ENCODE measurements around the gene HHEX. TPM values are rescaled to one million over a fixed set of nuclear protein-coding genes. Genes with fewer than 3 reads are reported as not detected.
A peak's percentile ranks its signal among the peaks of the same experiment; 100 is the strongest.
"Not testable (repeated sequence)": the region's sequence is repeated elsewhere in the genome, so short reads cannot be mapped to it uniquely, and the experiment has no call there.

Gene HHEX
- total RNA-seq (2022) (0.19 and 0.54 TPM in 2 replicates), Bru-seq, nascent RNA (percentile 22 among the genes with signal in this experiment), BruChase-seq, experiment 1, labeled RNA remaining after a 6-hour chase (percentile 18 among the genes with signal in this experiment), BruChase-seq, experiment 2, labeled RNA remaining after a 2-hour chase (percentile 32 among the genes with signal in this experiment)
- long read RNA-seq, partial matches to known transcripts: 0 of 2 reads
- long read RNA-seq, other reads (novel, unspliced or antisense): 0 of 2 reads

DNA sequence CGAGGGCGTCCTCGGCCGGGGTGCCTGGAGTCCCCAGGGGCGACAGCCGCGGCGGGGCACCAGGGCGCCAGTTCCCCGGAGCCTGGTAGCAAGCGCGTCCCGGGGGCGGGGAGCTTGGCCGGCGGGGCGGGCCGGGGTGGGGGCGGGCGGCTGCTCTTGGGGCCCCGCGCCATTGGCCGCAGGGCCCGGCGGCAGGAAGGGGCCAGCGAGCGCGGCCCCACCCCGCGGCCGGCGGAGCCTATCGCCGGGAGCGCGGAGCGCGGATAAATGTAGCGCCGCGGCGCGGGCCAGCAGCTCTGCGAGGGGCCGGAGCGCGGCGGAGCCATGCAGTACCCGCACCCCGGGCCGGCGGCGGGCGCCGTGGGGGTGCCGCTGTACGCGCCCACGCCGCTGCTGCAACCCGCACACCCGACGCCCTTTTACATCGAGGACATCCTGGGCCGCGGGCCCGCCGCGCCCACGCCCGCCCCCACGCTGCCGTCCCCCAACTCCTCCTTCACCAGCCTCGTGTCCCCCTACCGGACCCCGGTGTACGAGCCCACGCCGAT lies at the start of gene HHEX:
HHEX (plus strand) TSS at position 293 of the 548 bp plus-strand sequence; CDS start at position 325, 32 bp downstream.
- ChIA-PET POLR2A (no interaction called here), CTCF (no interaction called here)
- intact Hi-C loops (cut with micrococcal nuclease): no loop called here
- Mint-ChIP-seq H3K4me3 (ENCODE audit: unreplicated experiment) (peak within 1 kb of the TSS; percentile 54), H3K27me3 (ENCODE audit: insufficient read depth, unreplicated experiment) (no peaks in the 10 kb centered on the region), H3K4me1 (ENCODE audit: insufficient read depth, unreplicated experiment) (no peaks in the 10 kb centered on the region), H3K9me3 (ENCODE audit: unreplicated experiment) (peaks cover 8% of the 10 kb centered on the region), H3K27ac (ENCODE audit: low read depth, unreplicated experiment) (no peak within 1 kb of the TSS), H3K36me3 (ENCODE audit: insufficient read depth, unreplicated experiment) (peaks cover 5% of the 10 kb centered on the region)
- DNase-seq (ENCODE audit: unreplicated experiment): peak; percentile 22
- BruUV-seq (replicated peaks): no TSS peak
- TF ChIP-seq, protein P1, sequence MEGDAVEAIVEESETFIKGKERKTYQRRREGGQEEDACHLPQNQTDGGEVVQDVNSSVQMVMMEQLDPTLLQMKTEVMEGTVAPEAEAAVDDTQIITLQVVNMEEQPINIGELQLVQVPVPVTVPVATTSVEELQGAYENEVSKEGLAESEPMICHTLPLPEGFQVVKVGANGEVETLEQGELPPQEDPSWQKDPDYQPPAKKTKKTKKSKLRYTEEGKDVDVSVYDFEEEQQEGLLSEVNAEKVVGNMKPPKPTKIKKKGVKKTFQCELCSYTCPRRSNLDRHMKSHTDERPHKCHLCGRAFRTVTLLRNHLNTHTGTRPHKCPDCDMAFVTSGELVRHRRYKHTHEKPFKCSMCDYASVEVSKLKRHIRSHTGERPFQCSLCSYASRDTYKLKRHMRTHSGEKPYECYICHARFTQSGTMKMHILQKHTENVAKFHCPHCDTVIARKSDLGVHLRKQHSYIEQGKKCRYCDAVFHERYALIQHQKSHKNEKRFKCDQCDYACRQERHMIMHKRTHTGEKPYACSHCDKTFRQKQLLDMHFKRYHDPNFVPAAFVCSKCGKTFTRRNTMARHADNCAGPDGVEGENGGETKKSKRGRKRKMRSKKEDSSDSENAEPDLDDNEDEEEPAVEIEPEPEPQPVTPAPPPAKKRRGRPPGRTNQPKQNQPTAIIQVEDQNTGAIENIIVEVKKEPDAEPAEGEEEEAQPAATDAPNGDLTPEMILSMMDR (IDR thresholded peaks at IDR 0.05; ENCODE audit: unreplicated experiment): no peak

DNA sequence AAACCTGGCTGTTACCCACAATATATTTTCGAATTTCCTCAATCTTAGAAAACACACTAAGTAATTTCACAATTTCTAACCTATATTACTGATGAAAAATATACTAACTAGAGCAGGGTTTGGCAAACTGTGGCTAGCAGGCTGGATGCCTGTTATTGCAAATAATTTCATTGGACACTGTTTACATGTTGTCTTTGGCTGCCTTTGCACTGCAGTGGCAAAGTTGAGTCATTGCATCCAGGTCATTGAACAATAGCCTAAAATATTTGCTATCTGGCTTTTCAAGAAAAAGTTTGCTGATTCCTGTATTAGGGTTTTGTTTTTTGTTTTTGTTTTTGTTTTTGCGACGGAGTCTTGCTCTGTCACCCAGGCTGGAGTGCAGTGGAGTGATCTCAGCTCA lies 49.6 kb upstream of the HHEX start:
- ChIA-PET POLR2A (interaction anchor here (0.9 to 2.2 kb wide), 2 partner anchors 48 to 203 kb away, joined by 3 to 7 read pairs; partner anchors contain the start of gene KIF11), CTCF (interaction anchor here (0.6 to 1.3 kb wide), 2 partner anchors 67 to 123 kb away, joined by 3 to 4 read pairs; no protein-coding TSS in a partner anchor)
- BruUV-seq (replicated peaks): no TSS peak

DNA sequence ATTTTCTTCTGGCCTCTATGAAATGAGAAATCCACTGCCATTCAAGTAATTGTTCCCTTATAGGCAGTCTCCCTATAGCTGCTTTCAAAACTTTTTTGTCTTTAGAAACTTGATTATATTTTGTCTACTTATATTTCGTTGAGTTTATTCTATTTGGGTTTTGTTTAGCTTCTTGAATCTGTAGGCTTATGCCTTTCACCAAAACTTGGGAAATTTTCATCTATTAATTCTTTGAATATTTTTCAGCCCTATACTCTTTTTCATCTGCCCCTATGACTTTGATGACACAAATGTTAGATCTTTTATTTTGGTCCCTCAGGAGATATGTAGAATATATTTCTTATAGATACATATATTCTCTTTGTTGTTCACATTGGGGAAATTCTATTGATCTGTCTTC lies 48.3 kb upstream of the HHEX start:
- H3K27ac Mint-ChIP-seq (ENCODE audit: low read depth, unreplicated experiment): no peak overlapping the region
- H3K36me3 Mint-ChIP-seq (ENCODE audit: insufficient read depth, unreplicated experiment): peaks cover 20% of the 10 kb centered on the region
- ChIA-PET CTCF (interaction anchor here (0.6 to 1.2 kb wide), 2 partner anchors 37 to 117 kb away, joined by 3 to 5 read pairs; no protein-coding TSS in a partner anchor), POLR2A (interaction anchor here (0.6 to 1.2 kb wide), 4 partner anchors 11 to 104 kb away, joined by 3 to 5 read pairs (median 4); no protein-coding TSS in a partner anchor)
- intact Hi-C loops (cut with micrococcal nuclease): loop anchor here (10.0 kb wide), 1 partner anchor 233 kb away; no protein-coding TSS in a partner anchor
- no peaks in the 10 kb centered on the region for H3K27me3 Mint-ChIP-seq (ENCODE audit: insufficient read depth, unreplicated experiment)
- no peak for DNase-seq (ENCODE audit: unreplicated experiment)
- H3K9me3 Mint-ChIP-seq (ENCODE audit: unreplicated experiment): no peaks in the 10 kb centered on the region
- BruUV-seq (replicated peaks): no TSS peak
- TF ChIP-seq, protein P1 (IDR thresholded peaks at IDR 0.05; ENCODE audit: unreplicated experiment): no peak
- peaks cover 5% of the 10 kb centered on the region for H3K4me1 Mint-ChIP-seq (ENCODE audit: insufficient read depth, unreplicated experiment)
- no peak overlapping the region for H3K4me3 Mint-ChIP-seq (ENCODE audit: unreplicated experiment)

More for the DNA sequence above, 49.6 kb upstream of the HHEX start:
- peak; percentile 82 for DNase-seq (ENCODE audit: unreplicated experiment)
- no peaks in the 10 kb centered on the region for H3K9me3 Mint-ChIP-seq (ENCODE audit: unreplicated experiment)
- peaks cover 13% of the 10 kb centered on the region for H3K36me3 Mint-ChIP-seq (ENCODE audit: insufficient read depth, unreplicated experiment)
- no peaks in the 10 kb centered on the region for H3K27me3 Mint-ChIP-seq (ENCODE audit: insufficient read depth, unreplicated experiment)
- intact Hi-C loops (cut with micrococcal nuclease): loop anchor here (1.0 to 10.0 kb wide), 2 partner anchors 123 to 235 kb away; no protein-coding TSS in a partner anchor
- TF ChIP-seq, protein P1 (IDR thresholded peaks at IDR 0.05; ENCODE audit: unreplicated experiment): no peak
- H3K4me1 Mint-ChIP-seq (ENCODE audit: insufficient read depth, unreplicated experiment): peaks cover 5% of the 10 kb centered on the region
- no peak overlapping the region for H3K27ac Mint-ChIP-seq (ENCODE audit: low read depth, unreplicated experiment)
- H3K4me3 Mint-ChIP-seq (ENCODE audit: unreplicated experiment): no peak overlapping the region

DNA sequence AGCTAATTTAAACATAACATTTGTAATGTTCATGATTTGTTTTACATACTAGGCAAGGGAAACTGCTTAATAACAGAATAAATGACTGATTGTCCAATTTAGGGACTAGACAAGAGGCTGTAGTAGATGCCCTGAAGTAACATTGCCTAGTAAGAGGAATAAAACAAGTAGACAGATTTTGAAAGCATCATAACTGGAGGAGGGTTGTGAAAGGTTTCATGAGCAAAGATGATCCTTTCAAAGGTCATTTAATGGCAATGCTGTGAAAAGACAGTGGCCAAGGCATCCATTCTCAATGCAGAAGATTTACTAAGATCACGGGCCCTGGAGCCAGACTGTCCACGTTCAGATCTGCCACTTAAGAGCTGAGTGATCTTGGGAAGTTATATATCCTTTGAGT lies 44.8 kb upstream of the HHEX start:
- H3K36me3 Mint-ChIP-seq (ENCODE audit: insufficient read depth, unreplicated experiment): peaks cover 37% of the 10 kb centered on the region
- TF ChIP-seq, protein P1 (IDR thresholded peaks at IDR 0.05; ENCODE audit: unreplicated experiment): no peak
- no peak overlapping the region for H3K4me3 Mint-ChIP-seq (ENCODE audit: unreplicated experiment)
- BruUV-seq (replicated peaks): no TSS peak
- CTCF ChIA-PET: interaction anchor here (0.5 to 1.8 kb wide), 3 partner anchors 39 to 240 kb away, joined by 3 to 8 read pairs (median 3); partner anchors contain the start of gene IDE
- H3K4me1 Mint-ChIP-seq (ENCODE audit: insufficient read depth, unreplicated experiment): peaks cover 5% of the 10 kb centered on the region
- H3K27ac Mint-ChIP-seq (ENCODE audit: low read depth, unreplicated experiment): no peak overlapping the region
- H3K9me3 Mint-ChIP-seq (ENCODE audit: unreplicated experiment): no peaks in the 10 kb centered on the region
- no peak for DNase-seq (ENCODE audit: unreplicated experiment)
- intact Hi-C loops (cut with micrococcal nuclease): loop anchor here (1.0 to 10.0 kb wide), 3 partner anchors 55 to 230 kb away; no protein-coding TSS in a partner anchor
- POLR2A ChIA-PET: interaction anchor here (0.5 to 1.0 kb wide), 3 partner anchors 45 to 114 kb away, joined by 3 read pairs; partner anchors contain the start of gene KIF11
- no peaks in the 10 kb centered on the region for H3K27me3 Mint-ChIP-seq (ENCODE audit: insufficient read depth, unreplicated experiment)

DNA sequence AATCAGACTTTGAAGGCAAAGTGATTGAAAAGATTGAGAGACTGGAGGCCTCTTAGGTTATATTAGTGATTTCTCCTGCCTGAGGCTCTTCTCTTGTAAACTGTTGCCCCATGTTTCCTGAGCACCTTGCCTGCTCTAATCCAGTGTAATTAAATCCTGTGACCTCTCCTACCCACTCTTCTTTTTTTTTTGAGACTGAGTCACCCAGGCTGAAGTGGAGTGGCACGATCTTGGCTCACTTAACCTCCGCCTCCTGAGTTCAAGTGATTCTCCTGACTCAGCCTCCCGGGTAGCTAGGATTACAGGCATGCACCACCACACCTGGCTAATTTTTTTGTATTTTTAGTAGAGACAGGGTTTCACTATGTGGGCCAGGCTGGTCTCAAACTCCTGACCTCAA lies 38.9 kb upstream of the HHEX start:
- H3K4me3 Mint-ChIP-seq (ENCODE audit: unreplicated experiment); H3K4me1 Mint-ChIP-seq (ENCODE audit: insufficient read depth, unreplicated experiment); BruUV-seq (replicated peaks); H3K27me3 Mint-ChIP-seq (ENCODE audit: insufficient read depth, unreplicated experiment); H3K9me3 Mint-ChIP-seq (ENCODE audit: unreplicated experiment); intact Hi-C loops (cut with micrococcal nuclease); H3K27ac Mint-ChIP-seq (ENCODE audit: low read depth, unreplicated experiment): not testable (repeated sequence)
- ChIA-PET POLR2A (interaction anchor here (0.6 kb wide), 1 partner anchor 22 kb away, joined by 3 read pairs; no protein-coding TSS in a partner anchor), CTCF (interaction anchor here (0.6 kb wide), 1 partner anchor 14 kb away, joined by 4 read pairs; no protein-coding TSS in a partner anchor)
- DNase-seq (ENCODE audit: unreplicated experiment): peak; percentile 22
- peaks cover 56% of the 10 kb centered on the region for H3K36me3 Mint-ChIP-seq (ENCODE audit: insufficient read depth, unreplicated experiment)
